Stimulated activated CD4-positive, alpha-beta T cell treated with anti-CD3 and anti-CD28 coated beads, Interleukin-1b, Interleukin-23, amount 100 ng/mL, for 1 hour (primary cell): ENCODE measurements around the gene SAA1.

Experiments
- DNase-seq, 2 donors: peaks; one replicate each; pipeline ENCODE4 v3.0.0-alpha.2; 2020; ENCODE audit warnings: low read depth in 2 of 2

SAA1 gene

DNA sequence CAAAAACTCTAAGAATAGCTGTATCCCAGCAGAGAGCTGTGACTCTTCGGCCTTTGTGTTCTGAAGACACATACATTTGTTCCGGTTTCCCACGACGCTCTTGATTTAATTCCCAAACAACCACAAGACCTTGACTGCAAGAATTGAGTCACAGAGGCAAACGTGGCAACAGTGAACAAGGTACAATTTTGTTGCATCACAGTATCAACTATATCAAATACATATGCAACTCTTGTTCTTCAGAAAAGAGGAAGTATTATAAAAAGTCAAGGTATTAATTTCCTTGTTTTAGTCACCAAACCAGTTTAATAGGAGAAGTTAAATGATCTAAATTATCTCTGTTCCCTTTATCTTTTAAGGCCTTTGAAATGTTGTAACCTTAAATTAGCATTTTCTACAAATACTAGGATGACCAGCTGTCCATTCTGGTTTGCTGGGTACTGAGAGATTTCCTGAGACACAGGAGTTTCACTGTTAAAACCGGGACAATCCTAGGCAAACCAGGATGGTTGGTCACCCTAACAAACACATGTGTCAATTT is 44.8 kb downstream of the SAA1 start:
- no peak for DNase-seq

DNA sequence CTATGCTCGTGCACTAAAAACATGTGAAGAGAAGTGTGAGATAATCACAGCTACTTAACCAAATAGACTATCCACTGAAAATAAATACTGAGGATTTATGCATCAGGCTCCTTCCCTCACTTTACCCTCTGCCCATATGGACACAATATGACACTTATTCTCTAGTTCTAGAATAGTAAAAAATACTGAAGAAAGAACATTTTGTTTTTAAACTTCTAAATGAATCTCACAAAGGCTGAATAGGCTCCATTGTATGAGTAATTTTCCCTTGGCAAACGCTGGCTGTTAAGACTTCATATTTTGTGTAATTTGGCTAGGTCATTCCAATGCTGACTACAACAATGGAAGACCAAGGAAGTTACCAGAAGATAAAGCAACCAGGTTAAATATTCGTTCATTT is 45.9 kb downstream of the SAA1 start:
- DNase-seq = no peak

GRCh38 chr11:18312663-18313420 is 46.8 kb downstream of the SAA1 start:
- no peak for DNase-seq

- no peak for DNase-seq
These were observed 48.1 kb downstream of the SAA1 start for GRCh38 chr11:18313965-18314763.

- DNase-seq = no peak
These were observed 48.9 kb downstream of the SAA1 start for GRCh38 chr11:18314784-18315523.

GRCh38 chr11:18315893-18316292 is 49.8 kb downstream of the SAA1 start:
- DNase-seq = no peak

- DNase-seq = no peak
These were observed 51.5 kb downstream of the SAA1 start for GRCh38 chr11:18317551-18317950.
